Glomerular visceral epithelial cell (primary cell): ENCODE measurements around the gene CSNK2A2.
A peak's percentile ranks its signal among the peaks of the same experiment; 100 is the strongest.

Experiments used
- DNase-seq: peaks from one replicate; pipeline ENCODE4 v3.0.0-alpha.2; 2016; ENCODE audit errors: extremely low spot score

CSNK2A2 gene

GRCh38 chr16:58110571-58111301, 87.2 kb downstream of the CSNK2A2 start:
- DNase-seq = peak; percentile 94

DNA sequence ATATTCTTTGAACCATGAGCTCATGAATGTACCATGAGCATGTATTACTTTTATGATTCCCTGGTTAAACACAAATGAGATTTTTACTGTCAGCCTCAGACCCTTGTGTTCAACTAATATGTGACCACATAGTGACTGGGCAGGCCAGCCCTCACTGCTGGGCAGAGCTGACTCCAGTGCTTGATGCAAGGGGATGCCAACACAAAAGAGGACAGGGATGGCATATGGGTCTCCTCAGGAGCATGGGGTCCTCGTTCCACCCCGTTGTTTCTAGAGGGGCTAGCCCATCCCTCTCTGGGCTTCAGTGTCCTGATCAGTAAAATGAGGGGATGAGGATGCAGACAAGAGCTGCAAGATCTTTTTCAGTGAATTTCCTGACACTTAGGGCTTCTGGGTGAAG, 88.0 kb downstream of the CSNK2A2 start:
- no peak for DNase-seq

DNA sequence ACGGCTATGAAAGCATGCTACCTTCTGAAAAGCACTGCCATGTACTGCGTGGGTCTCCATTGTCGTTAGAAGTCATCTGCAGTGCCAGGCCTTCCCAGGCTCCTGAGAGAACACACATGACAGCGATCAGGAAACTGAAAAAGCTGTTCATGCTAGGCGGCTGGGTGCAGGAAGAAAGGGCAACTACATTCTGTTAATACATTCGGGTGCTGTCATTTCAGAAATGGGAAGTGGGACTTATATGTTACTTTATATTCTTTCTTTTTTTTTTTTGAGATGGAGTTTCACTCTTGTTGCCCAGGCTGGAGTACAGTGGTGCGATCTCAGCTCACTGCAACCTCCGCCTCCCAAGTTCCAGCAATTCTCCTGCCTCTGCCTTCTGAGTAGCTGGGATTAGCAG, 88.6 kb downstream of the CSNK2A2 start:
- no peak for DNase-seq
